BLaER1 (cell line): ENCODE measurements around the gene UBE2G2.

Experiments
- H3K27ac ChIP-seq: shearing (Covaris generic); formaldehyde crosslinking; 2 replicates; pipeline ENCODE4 v1.8.1; 2022
- H3K27me3 ChIP-seq: shearing (Covaris generic); formaldehyde crosslinking; 2 replicates; pipeline ENCODE4 v1.8.1; 2022
- H3K36me3 ChIP-seq: shearing (Covaris generic); formaldehyde crosslinking; 2 replicates; pipeline ENCODE4 v1.8.1; 2022
- H3K4me1 ChIP-seq: shearing (Covaris generic); formaldehyde crosslinking; 2 replicates; pipeline ENCODE4 v1.8.1; 2022
- H3K4me2 ChIP-seq: shearing (Covaris generic); formaldehyde crosslinking; 2 replicates; pipeline ENCODE4 v1.8.1; 2022
- H3K4me3 ChIP-seq: shearing (Covaris generic); formaldehyde crosslinking; 2 replicates; pipeline ENCODE4 v1.8.1; 2022
- H3K9ac ChIP-seq: shearing (Covaris generic); formaldehyde crosslinking; 2 replicates; pipeline ENCODE4 v1.8.1; 2022
- H3K9me3 ChIP-seq: shearing (Covaris generic); formaldehyde crosslinking; 2 replicates; pipeline ENCODE4 v1.8.1; 2022
- H4K20me1 ChIP-seq: shearing (Covaris generic); formaldehyde crosslinking; 2 replicates; pipeline ENCODE4 v1.8.1; 2022
- Cebpa-rat ChIP-seq: shearing (Covaris generic); IDR thresholded peaks from 2 replicates; pipeline ENCODE4 v1.8.1; 2022

The UBE2G2 gene

DNA sequence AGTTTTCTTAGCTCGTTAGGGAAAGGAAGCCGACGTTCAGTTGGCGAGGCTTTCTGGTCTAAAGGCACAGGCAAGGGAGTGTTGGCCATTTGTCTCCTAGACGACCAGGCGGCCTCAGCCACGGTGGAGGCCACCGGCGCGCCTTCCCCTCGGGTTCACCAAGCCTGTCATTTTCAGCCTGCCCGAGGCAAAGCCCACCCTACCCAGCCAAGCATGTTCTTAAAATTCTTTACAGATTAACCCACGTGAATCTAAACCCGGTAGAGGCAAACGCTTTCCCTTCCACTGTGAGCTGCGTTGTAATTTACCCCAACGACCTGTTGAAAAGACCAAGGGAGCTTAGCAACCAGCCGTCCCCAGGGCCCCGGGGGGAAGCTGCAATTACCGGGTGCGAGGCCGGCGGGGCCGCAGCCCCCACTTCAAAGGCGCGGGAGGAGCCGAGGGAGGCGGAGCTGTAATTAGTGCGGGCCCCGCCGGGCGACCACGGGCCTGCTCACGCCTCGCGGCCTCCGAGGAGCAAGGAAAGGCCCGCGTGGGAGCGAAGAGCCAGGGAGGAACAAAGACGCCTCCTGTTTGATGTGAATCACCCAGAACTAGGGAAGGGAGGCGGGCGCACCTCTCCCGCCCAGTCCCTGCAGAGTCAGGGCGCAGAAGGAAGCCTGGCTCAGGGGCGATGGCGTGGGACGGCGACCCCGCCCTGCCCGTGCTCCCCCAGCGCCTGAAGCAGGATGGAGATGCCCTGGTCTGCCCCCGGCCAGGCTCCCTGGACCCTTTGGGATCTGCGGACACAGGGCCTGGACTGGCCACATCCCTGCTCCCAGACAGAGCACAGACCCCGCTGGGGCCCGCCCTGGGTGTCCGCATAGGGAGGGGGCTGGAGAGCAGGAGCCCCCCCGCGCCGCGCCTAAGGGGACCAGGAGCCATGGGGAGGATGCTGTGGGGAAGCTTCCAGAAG lies 78.2 kb downstream of the UBE2G2 start:
- H3K9me3 ChIP-seq, result no peaks in the 10 kb centered on the region
- peak overlapping the region; percentile 97 for H3K4me2 ChIP-seq
- H3K27me3 ChIP-seq, result peaks cover 8% of the 10 kb centered on the region; the same call in 1 of the 2 replicates
- TF ChIP-seq Cebpa-rat, result no peak
- no peaks in the 10 kb centered on the region; the same call in 1 of the 2 replicates for H4K20me1 ChIP-seq
- peak overlapping the region; percentile 69 for H3K9ac ChIP-seq
- H3K27ac ChIP-seq, result peak overlapping the region; percentile 85
- H3K4me1 ChIP-seq, result peaks cover 38% of the 10 kb centered on the region
- H3K36me3 ChIP-seq, result no peaks in the 10 kb centered on the region
- peak overlapping the region; percentile 59 for H3K4me3 ChIP-seq

DNA sequence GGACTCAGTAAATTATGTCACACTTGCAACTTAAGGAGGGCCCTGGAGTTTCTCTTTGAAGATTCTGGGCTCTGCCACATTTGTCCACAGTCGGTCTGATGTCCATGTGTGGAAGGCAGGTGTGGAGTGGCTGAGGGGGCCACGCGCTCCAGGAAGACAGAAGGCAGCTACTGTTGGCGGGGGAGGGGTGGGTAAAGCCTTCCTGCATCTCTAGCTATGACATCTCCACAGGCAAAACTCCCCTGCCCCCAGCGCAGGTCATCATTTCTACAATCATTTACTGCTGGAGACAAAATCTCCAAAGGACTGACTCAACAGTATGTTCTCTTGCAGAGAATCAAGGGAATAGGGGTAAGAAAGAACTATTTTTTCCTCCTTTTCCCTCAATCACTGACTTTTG lies 78.9 kb downstream of the UBE2G2 start:
- peak overlapping the region; percentile 85 for H3K27ac ChIP-seq
- peak overlapping the region; percentile 97 for H3K4me2 ChIP-seq
- H3K4me3 ChIP-seq, result peak overlapping the region; percentile 59
- TF ChIP-seq Cebpa-rat, result no peak
- H4K20me1 ChIP-seq, result no peaks in the 10 kb centered on the region; the same call in 1 of the 2 replicates
- peaks cover 38% of the 10 kb centered on the region for H3K4me1 ChIP-seq
- H3K9me3 ChIP-seq, result no peaks in the 10 kb centered on the region
- H3K9ac ChIP-seq, result peak overlapping the region; percentile 69
- peaks cover 12% of the 10 kb centered on the region; the same call in 1 of the 2 replicates for H3K27me3 ChIP-seq
- H3K36me3 ChIP-seq, result no peaks in the 10 kb centered on the region

DNA sequence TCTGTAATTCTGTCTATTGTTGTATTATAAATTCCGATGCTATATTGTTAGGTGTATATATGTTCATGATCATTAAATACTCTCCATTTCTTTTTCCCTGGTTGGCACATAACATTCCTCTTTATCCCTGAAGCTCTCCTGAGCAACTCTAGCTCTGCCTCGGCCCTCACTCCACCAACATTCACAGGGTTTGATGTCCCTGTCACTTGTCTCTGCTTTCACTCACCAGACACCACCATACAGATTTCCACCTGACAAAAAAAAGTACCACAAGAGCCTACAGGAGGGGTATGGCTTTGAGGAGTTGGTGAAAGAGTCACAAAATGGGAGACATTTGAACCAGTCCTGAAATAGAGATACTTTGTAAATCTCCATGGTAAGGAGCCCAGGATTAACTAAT lies 81.5 kb downstream of the UBE2G2 start:
- no peaks in the 10 kb centered on the region; the same call in 1 of the 2 replicates for H4K20me1 ChIP-seq
- peaks cover 34% of the 10 kb centered on the region for H3K4me1 ChIP-seq
- H3K4me2 ChIP-seq, result no peak overlapping the region
- no peak for TF ChIP-seq Cebpa-rat
- peaks cover 22% of the 10 kb centered on the region; the same call in 1 of the 2 replicates for H3K27me3 ChIP-seq
- no peak overlapping the region for H3K9ac ChIP-seq
- H3K36me3 ChIP-seq, result no peaks in the 10 kb centered on the region
- H3K9me3 ChIP-seq, result no peaks in the 10 kb centered on the region
- no peak overlapping the region for H3K4me3 ChIP-seq
- H3K27ac ChIP-seq, result no peak overlapping the region
